GM12864 (cell line): ENCODE data around the gene PIK3R4.

Experiments used
- DNase-seq: peaks from one replicate; pipeline ENCODE4 v3.0.0-alpha.2; 2011; ENCODE audit warnings: low read depth
- H3K4me3 ChIP-seq: 2 replicates; pipeline ENCODE4 v1.5.1; 2011; ENCODE audit warnings: mild to moderate bottlenecking, low read depth, low read length, control low read depth
- TF ChIP-seq, protein P1 (sequence below): IDR thresholded peaks from 2 replicates; pipeline ENCODE4 v1.5.1; 2011; ENCODE audit warnings: low read depth, mild to moderate bottlenecking, moderate library complexity, low read length, control low read depth, inconsistent platforms; ENCODE audit errors: missing control alignments

PIK3R4 gene

DNA sequence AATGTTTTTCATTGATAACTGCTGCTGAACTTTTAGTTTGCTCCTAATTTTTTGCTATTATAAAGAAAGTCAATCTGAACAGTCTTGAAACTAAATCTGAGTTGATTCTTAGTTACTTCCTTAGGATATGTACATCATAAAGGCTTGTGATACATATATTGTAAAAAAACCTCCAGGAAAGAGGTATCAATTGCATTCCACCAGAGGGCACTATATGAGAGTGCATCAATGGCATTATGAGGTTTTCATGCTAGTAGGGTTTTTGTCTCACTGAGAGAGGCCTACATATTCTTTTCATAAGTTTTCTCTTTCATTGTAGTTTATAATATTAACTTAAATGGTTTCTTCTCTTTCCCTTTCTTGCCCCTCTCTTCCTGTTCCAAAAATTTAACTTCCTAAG is 46.9 kb downstream of the PIK3R4 start:
- TF ChIP-seq, protein P1, sequence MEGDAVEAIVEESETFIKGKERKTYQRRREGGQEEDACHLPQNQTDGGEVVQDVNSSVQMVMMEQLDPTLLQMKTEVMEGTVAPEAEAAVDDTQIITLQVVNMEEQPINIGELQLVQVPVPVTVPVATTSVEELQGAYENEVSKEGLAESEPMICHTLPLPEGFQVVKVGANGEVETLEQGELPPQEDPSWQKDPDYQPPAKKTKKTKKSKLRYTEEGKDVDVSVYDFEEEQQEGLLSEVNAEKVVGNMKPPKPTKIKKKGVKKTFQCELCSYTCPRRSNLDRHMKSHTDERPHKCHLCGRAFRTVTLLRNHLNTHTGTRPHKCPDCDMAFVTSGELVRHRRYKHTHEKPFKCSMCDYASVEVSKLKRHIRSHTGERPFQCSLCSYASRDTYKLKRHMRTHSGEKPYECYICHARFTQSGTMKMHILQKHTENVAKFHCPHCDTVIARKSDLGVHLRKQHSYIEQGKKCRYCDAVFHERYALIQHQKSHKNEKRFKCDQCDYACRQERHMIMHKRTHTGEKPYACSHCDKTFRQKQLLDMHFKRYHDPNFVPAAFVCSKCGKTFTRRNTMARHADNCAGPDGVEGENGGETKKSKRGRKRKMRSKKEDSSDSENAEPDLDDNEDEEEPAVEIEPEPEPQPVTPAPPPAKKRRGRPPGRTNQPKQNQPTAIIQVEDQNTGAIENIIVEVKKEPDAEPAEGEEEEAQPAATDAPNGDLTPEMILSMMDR, result peak; percentile 47
- H3K4me3 ChIP-seq, result no peak overlapping the region
- DNase-seq, result no peak

DNA sequence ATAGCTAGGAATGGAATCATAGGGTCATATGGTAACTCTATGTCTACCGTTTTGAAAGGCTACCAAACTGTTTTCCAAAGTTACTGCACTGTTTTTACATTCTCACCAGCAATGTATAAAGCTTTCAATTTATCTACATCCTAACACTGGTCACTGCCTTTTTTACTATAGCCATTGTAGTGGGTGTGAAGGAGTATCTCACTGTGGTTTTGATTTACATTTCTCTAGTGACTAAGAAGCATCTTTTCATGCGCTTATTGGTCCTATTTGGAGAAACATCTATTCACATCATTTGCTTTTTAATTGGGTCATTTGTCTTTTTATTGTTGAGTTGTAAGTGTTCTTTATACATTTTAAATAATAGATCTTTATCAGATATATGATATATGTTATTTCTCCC is 53.3 kb downstream of the PIK3R4 start:
- DNase-seq, result no peak
- H3K4me3 ChIP-seq, result no peak overlapping the region
- TF ChIP-seq, protein P1, result no peak

DNA sequence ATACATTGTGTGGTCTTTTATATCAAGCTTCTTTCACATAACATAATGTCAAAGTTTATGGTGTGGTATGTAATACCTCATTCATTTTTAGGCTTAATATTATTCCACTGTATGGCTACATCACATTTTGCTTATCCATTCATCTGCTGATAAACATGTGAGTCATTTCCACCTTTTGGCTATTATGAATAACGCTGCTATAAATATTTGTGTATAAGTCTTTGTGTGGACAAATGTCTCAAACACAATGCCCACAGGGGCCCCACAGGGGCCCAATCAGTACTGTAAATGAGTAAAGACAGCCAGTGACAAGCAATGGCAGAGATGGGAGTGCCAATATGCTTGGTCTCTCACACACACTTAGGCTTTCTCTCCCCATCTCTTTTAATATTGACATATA is 54.2 kb downstream of the PIK3R4 start:
- TF ChIP-seq, protein P1, result no peak
- DNase-seq, result no peak
- H3K4me3 ChIP-seq, result no peak overlapping the region

DNA sequence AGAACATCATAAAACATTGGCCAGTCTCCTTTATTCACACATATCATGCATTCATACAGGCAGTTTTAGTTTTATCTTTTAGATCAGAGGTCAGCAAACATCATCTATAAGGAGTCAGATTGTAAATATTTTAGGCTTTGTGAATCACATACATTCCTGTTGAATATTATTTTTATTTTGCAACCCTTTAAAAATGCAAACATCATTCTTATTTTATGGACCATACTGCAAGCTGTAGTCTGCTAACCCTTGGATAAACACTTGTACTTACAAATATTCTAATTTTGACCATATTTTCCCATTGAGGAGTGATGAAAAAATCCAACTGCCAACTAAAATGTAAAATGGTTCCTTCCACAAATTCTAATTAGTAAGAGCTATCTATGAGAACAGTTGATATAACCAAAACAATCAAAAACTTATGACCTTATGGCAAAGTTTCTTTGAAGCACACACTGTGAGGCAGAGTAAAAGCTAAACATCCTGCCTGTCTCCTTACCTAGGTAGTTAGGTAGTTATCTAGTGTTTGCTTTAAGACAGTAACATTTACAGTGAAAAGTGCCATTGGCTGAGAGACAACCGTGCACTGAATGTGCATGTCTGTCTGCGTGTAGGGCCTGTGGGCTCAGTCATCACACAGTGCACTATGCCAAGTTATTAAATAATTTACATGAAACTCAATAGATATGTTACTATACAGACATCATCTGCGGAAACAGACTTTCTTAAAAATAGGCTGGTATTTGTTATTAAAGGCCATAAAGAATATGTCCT is 57.7 kb downstream of the PIK3R4 start:
- TF ChIP-seq, protein P1, result no peak
- no peak for DNase-seq
- no peak overlapping the region for H3K4me3 ChIP-seq

DNA sequence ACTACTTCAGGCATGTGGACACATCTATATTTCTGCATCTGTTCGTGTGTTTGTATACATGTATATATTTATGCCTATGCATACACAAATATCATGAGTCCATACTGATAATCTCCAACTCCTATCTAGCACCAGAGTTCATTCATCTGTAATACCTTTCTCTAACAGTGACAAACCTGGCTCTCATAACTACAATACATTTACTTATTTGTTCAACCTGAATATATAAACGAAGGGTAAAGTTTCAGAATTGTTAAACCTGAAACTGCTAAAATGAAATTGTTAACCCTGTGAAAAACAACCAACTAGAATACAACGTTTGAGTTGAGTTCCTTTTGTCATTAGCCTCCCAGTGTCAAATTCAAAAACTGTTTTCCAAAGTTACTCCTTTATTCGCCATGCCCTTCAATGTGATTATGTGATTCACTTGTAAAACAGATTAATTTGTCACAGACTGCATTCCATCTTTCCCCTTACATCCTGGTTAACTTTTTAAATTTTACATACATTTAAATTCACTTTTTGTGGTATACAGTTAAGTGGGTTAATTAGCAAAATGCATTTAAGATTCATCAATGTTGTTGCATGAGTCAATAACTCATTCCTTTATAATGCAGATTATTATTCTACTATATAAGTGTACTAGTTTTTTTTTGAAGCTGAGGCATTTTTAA is 58.5 kb downstream of the PIK3R4 start:
- no peak overlapping the region for H3K4me3 ChIP-seq
- DNase-seq, result no peak
- TF ChIP-seq, protein P1, result no peak

DNA sequence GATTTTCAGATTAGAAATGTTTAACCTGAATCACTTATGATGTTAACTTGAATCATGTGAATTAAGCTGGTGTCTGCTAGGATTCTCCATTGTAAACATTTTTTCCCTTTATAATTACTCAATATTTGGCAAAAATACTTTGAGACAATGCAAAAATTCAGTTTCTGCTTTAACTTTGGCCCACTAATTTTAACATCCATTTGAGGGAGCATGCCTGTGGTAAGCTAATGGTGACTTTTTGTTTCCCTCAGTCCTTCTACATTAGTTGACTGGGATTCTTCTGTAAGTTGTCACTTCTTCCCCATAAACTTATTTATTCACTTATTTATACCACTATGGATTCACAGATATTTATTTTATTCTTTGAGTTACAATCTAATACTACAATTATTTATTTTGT is 59.3 kb downstream of the PIK3R4 start:
- no peak overlapping the region for H3K4me3 ChIP-seq
- no peak for DNase-seq
- TF ChIP-seq, protein P1, result no peak

DNA sequence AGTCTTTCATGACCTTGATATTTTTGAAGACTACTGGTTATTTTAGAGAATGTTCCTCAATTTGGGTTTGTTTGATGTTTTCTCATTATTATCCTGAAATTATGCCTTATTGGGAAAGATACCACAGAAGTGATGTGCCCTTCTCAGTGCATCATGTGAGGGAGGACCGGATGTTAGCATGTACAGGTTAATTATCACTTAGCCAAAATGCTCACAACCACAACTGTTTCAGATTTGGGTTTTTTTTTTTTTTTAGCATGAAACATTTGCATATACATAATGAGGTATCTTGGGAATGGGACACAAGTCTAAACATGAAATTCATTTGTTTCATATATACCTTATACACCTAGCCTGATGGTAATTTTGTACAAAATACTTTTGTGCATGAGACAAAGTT is 59.8 kb downstream of the PIK3R4 start:
- TF ChIP-seq, protein P1, result no peak
- H3K4me3 ChIP-seq, result no peak overlapping the region
- DNase-seq, result no peak
